Upper lobe of left lung (tissue), 6 donors: ENCODE results near the gene RNF111. TPM values are rescaled to one million over a fixed set of nuclear protein-coding genes. Genes with fewer than 3 reads are reported as not detected.

Experiments
- ATAC-seq, 2 donors: fragments of 200-7000 bp; cut with Tn5 transposase; one replicate each; pipeline ENCODE4 v1.9.1; 2022; ENCODE audit warnings: mild to moderate bottlenecking in 2 of 2, moderate library complexity in 2 of 2; ENCODE audit not compliant: low FRiP score in 2 of 2
- DNase-seq, 2 donors: peaks; one replicate each; pipeline ENCODE4 v3.0.0-alpha.2; 2019 to 2020
- H3K27ac ChIP-seq, 4 donors: fragments of 200-600 bp; sonication (generic); one replicate each; pipeline ENCODE4 v1.5.1; 2016 to 2019
- H3K27me3 ChIP-seq, 4 donors: fragments of 200-600 bp; sonication (generic); one replicate each; pipeline ENCODE4 v1.5.1; 2017 to 2019
- H3K36me3 ChIP-seq, 4 donors: fragments of 200-600 bp; sonication (generic); one replicate each; pipeline ENCODE4 v1.5.1; 2016 to 2019
- H3K4me1 ChIP-seq, 4 donors: fragments of 200-600 bp; sonication (generic); one replicate each; pipeline ENCODE4 v1.5.1; 2018 to 2019
- H3K4me3 ChIP-seq, 4 donors: fragments of 200-600 bp; sonication (generic); one replicate each; pipeline ENCODE4 v1.5.1; 2017 to 2019; ENCODE audit warnings: mild to moderate bottlenecking in 2 of 4, moderate library complexity in 1 of 4
- H3K9me3 ChIP-seq, 4 donors: fragments of 200-600 bp; sonication (generic); one replicate each; pipeline ENCODE4 v1.5.1; 2018 to 2019
- CTCF ChIP-seq, 6 experiments: fragments of 450-650 bp in 4 of 6; fragments of 200-600 bp in 2 of 6; sonication (generic) in 2 of 6; IDR thresholded peaks; one replicate each; pipeline ENCODE4 v1.5.1; 2016 to 2019; ENCODE audit warnings: antibody characterized with exemption in 6 of 6
- EP300 ChIP-seq, 4 donors: sonication (generic); formaldehyde crosslinking; IDR thresholded peaks; one replicate each; pipeline ENCODE4 v1.5.1; 2017; ENCODE audit warnings: antibody characterized with exemption in 4 of 4, control low read depth in 2 of 4
- POLR2A ChIP-seq, 4 donors: fragments of 450-650 bp; IDR thresholded peaks; one replicate each; pipeline ENCODE4 v1.5.1; 2016 to 2017; ENCODE audit warnings: antibody characterized with exemption in 4 of 4, mild to moderate bottlenecking in 2 of 4
- POLR2AphosphoS5 ChIP-seq, 2 donors: sonication (generic); formaldehyde crosslinking; IDR thresholded peaks; one replicate each; pipeline ENCODE4 v1.5.1; 2017; ENCODE audit warnings: antibody characterized with exemption in 2 of 2
- WGBS, 2 donors: methylation state at CpG; one replicate each; pipeline ENCODE4 v1.1.5; 2017 to 2018; 5-methylcytosine and 5-hydroxymethylcytosine counted together
- total RNA-seq, 6 donors: library from RNA; depleted of rRNA in 4 of 6; stranded (reverse); fragments of >200 nt in 4 of 6; gene quantifications; one replicate each; pipeline versions ENCODE4 v1.1.0 to v1.2.1, GENCODE V29; 2016 to 2021
- donor health status: DM: no; HTN: no; CAD: no; lungs with moderate emphysema.
- donor health status: DM: no; HTN: yes; CAD: no; lungs with severe emphysema.

The RNF111 gene
- 10 to 100 TPM; 16.3 to 41.6 (median 31.8) TPM for total RNA-seq

- Histone ChIP-seq H3K4me1 (peaks cover 13 to 29% (median 22%) of the 10 kb centered on the region in 4 donors), H3K4me3 (peak within 1 kb of the TSS; percentile 68 to 88 (median 84)), H3K27me3 (no peaks in the 10 kb centered on the region), H3K36me3 (peaks cover 0 to 7% (median 0%) of the 10 kb centered on the region in 4 donors), H3K27ac (peak within 1 kb of the TSS; percentile 91 to 98 (median 92)), H3K9me3 (no peaks in the 10 kb centered on the region)
- 0 to 1% methylated on average over 30 to 47 of the region's 47 CpGs for WGBS, 2 donors
- peak; percentile 98 for ATAC-seq
- DNase-seq = peak; percentile 93 to 94
- TF ChIP-seq POLR2A (IDR thresholded peaks at IDR 0.05) (peak in 3 of 4 donors; percentile 66 to 90 (median 77)), POLR2AphosphoS5 (IDR thresholded peaks at IDR 0.05) (peak; percentile 82 to 95), EP300 (IDR thresholded peaks at IDR 0.05) (no peak), CTCF (IDR thresholded peaks at IDR 0.05) (peak in 1 of 6 experiments; percentile 7)
Measured at GRCh38 chr15:58987491-58988005, at the start of gene RNF111. TSS of gene RNF111 (plus strand) at chr15:58987663. CDS start at chr15:59030823, 43,160 bp downstream.

- Histone ChIP-seq H3K4me1 (peaks cover 0 to 8% (median 2%) of the 10 kb centered on the region in 4 donors), H3K4me3 (no peak overlapping the region), H3K27me3 (no peaks in the 10 kb centered on the region), H3K27ac (no peak overlapping the region), H3K36me3 (no peaks in the 10 kb centered on the region), H3K9me3 (no peaks in the 10 kb centered on the region)
- TF ChIP-seq POLR2A (IDR thresholded peaks at IDR 0.05) = no peak
- no peak for TF ChIP-seq POLR2AphosphoS5 (IDR thresholded peaks at IDR 0.05)
- no peak for TF ChIP-seq EP300 (IDR thresholded peaks at IDR 0.05)
- no peak for TF ChIP-seq CTCF (IDR thresholded peaks at IDR 0.05)
- WGBS, 2 donors = 87 to 88% methylated on average over 3 of the region's 3 CpGs
- DNase-seq = no peak
- no peak for ATAC-seq
Measured at GRCh38 chr15:58947179-58947578, 40.3 kb upstream of the RNF111 start.

GRCh38 chr15:58951388-58952007, 36.0 kb upstream of the RNF111 start:
- TF ChIP-seq CTCF (IDR thresholded peaks at IDR 0.05) (no peak), POLR2A (IDR thresholded peaks at IDR 0.05) (no peak), POLR2AphosphoS5 (IDR thresholded peaks at IDR 0.05) (no peak), EP300 (IDR thresholded peaks at IDR 0.05) (no peak)
- Histone ChIP-seq H3K36me3 (no peaks in the 10 kb centered on the region), H3K4me3 (no peak overlapping the region), H3K4me1 (peaks cover 0 to 8% (median 2%) of the 10 kb centered on the region in 4 donors), H3K9me3 (no peaks in the 10 kb centered on the region), H3K27ac (no peak overlapping the region), H3K27me3 (no peaks in the 10 kb centered on the region)
- DNase-seq (no peak), ATAC-seq (peak; percentile 19 to 84)
- WGBS, 2 donors = 67 to 68% methylated on average over 5 of the region's 5 CpGs

- H3K9me3 ChIP-seq = no peaks in the 10 kb centered on the region
- ATAC-seq (no peak), DNase-seq (no peak)
- H3K27ac ChIP-seq = no peak overlapping the region
- no peaks in the 10 kb centered on the region for H3K27me3 ChIP-seq
- H3K4me3 ChIP-seq = no peak overlapping the region
- H3K4me1 ChIP-seq = peaks cover 0 to 8% (median 2%) of the 10 kb centered on the region in 4 donors
- H3K36me3 ChIP-seq = no peaks in the 10 kb centered on the region
- TF ChIP-seq POLR2AphosphoS5 (IDR thresholded peaks at IDR 0.05) (no peak), CTCF (IDR thresholded peaks at IDR 0.05) (no peak), POLR2A (IDR thresholded peaks at IDR 0.05) (no peak), EP300 (IDR thresholded peaks at IDR 0.05) (no peak)
Measured at GRCh38 chr15:58952751-58953150, 34.7 kb upstream of the RNF111 start.
